KBM-7 (cell line): ENCODE measurements around the gene INO80.
"Not testable (repeated sequence)": the region's sequence is repeated elsewhere in the genome, so short reads cannot be mapped to it uniquely, and the experiment has no call there.

Experiments
- DNase-seq: peaks from one replicate; pipeline ENCODE4 v3.0.0-alpha.2; 2015
- in situ Hi-C: fragments of 300-500 bp; cut with MboI; formaldehyde crosslinking; loops from 2 replicates; pipeline ENCODE4 v1.14.3; 2020; ENCODE audit warnings: low sequenced_read_pairs, low pct_unique_long_range_greater_than_20kb, mixed read lengths

The INO80 gene

GRCh38 chr15:40957041-40957555 is 159.0 kb downstream of the INO80 start:
- in situ Hi-C loops = no loop called here
- no peak for DNase-seq

DNA sequence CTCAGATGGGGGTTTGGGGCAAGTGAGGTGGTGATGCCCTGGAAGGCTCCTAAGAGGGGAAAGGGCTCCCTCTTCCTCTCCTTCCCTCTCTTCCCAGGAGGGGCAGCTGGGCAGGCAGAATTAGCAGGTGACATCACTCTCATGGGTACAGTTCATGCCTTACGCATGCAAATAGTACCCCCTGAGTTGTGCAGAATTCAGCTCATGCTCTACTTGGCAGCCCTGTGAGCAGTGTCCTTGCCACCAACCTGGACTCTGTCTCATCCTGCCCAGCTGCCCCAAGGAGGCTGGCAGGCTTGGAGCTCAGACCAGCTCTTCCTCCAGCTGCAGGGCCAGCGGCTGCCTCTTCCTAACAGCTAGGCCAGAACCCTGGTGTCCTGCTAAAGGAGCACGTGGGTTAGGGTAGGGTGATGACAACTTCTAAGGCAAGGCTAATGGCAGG is 159.5 kb downstream of the INO80 start:
- in situ Hi-C loops = no loop called here
- no peak for DNase-seq

- no peak for DNase-seq
- in situ Hi-C loops = no loop called here
Observed at GRCh38 chr15:40955930-40956540, 160.0 kb downstream of the INO80 start.

- in situ Hi-C loops = no loop called here
- no peak for DNase-seq
Observed at GRCh38 chr15:40955141-40955903, 160.8 kb downstream of the INO80 start.

DNA sequence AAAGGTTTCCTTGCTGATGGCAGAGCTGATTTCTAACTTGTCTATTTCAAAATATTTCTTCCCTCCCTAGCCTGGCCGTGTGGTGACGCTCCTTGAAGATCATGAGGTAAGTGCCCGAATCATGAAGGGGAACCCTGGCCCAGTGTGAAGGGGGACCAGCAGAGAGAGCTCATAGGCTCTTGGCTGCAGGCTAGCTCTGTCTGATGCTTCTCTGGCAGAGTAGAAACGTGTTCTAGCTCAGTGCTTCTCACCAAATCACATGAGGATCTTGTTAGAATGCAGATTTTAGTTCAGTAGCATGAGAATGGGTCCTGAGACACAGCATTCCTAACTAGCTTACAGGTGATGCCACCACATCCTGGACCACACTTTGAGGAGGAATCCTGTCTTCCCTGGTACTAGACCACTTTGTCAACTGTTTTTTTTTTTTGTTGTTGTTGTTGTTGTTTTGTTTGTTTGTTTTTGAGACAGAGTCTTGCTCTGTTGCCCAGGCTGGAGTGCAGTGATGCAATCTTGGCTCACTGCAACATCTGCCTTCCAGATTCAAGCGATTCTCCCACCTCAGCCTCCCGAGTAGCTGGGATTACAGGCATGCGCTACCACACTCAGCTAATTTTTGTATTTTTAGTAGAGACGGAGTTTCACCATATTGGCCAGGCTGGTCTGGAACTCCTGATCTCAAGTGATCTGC is 161.8 kb downstream of the INO80 start:
- DNase-seq, in situ Hi-C loops: not testable (repeated sequence)

DNA sequence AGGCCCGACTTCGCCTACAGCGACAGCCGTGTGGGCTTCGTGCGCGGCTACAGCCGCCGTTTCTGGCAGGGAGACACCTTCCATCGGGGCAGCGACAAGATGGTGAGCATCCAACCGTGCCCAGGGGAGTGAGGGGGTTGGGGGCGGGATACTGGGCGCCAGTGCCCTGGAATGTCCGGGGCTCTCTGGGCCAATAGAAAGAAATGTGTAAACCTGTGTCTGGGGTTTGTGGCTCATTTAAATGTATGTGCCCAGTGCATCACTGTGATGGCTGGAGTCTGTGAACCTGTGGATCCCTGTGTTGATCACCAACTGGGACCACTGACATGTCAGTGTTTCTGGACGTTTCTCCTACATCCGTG is 162.4 kb downstream of the INO80 start:
- in situ Hi-C loops = no loop called here
- no peak for DNase-seq

DNA sequence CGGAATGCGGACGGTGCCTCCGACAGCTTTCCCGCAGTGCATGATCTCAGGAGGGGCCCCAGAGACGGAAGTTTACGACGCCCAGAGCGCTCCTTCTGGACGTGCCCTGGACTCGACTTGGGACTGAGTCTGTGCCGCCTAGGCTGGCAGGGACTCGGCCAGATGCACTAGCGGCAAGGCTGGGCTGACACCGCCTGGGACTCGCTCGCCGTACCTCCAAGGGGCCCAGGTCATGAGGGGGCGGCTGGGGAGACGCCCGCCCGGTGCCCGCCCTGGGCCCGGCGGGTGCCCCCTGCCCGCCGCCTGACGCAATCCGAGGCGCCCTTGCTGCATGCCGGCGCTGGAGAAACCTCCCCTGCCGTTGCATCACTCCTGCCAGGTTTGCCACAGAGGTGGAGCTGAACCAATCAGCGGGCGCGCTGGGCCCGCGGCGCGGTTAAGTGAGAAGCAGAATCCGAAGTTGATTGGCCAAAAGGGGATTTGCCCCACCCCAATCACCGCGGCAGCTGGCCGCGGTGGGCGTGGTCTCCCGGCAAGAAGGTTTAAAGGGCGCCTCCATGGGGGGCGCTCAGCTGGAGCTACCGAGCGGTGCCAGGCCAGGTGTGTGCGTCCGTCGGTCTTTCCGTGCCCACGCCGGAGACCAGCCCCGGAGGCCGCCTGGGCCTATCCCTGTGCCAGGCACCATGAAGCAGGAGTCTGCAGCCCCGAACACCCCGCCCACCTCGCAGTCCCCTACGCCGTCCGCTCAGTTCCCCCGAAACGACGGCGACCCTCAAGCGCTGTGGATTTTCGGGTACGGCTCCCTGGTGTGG is 163.0 kb downstream of the INO80 start, which contains the start of gene CHAC1:
TSS of gene CHAC1 (plus strand) at position 571 of the 812 bp plus-strand sequence. CDS start at position 684, 113 bp downstream.
- in situ Hi-C loops = no loop called here
- peak; percentile 84 for DNase-seq

- DNase-seq = no peak
- in situ Hi-C loops = no loop called here
Observed at GRCh38 chr15:40952301-40952900, 163.7 kb downstream of the INO80 start.

- in situ Hi-C loops = no loop called here
- DNase-seq = no peak
Observed at GRCh38 chr15:40951764-40952163, 164.3 kb downstream of the INO80 start.

GRCh38 chr15:40949756-40950207 is 166.3 kb downstream of the INO80 start:
- DNase-seq = no peak
- in situ Hi-C loops = no loop called here

GRCh38 chr15:40948706-40949473 is 167.2 kb downstream of the INO80 start:
- no peak for DNase-seq
- in situ Hi-C loops = no loop called here

DNA sequence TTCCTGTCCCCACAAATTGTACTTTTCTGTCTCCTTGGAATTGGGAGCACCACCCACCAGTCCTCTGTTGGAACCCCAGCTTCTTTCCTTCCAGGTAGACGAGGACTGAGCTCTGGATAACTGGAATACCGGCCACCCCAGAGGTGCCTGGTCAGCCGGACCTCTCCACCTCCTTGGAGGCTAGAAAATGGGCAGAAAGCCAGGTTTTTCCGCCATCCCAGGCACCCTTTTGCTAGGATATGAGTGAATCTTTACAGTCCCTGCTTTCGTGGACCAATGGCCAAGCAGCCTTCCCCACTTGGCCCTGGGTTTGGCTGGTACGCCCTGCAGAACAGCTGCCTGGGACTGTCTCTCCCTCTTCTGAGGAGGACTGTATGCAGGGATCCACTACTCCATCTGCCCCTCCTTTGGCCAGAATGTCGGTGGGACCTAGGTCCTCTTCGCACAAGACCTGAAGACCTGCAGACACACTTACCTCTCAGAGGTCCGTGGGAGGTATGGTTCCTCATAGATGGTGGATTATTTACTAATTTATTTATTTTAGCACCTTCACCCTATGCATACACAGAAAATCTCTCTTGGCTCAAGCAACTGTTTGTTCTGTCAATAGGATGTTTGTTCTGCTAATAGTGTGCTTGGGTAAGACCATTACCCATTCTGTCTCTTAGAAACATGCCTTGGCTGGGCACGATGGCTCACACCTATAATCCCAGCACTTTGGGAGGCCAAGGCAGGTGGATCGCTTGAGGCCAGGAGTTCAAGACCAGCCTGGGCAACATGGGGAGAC is 171.4 kb downstream of the INO80 start:
- in situ Hi-C loops = no loop called here
- DNase-seq = no peak

GRCh38 chr15:40943764-40944365 is 172.2 kb downstream of the INO80 start:
- DNase-seq = no peak
- in situ Hi-C loops = no loop called here

DNA sequence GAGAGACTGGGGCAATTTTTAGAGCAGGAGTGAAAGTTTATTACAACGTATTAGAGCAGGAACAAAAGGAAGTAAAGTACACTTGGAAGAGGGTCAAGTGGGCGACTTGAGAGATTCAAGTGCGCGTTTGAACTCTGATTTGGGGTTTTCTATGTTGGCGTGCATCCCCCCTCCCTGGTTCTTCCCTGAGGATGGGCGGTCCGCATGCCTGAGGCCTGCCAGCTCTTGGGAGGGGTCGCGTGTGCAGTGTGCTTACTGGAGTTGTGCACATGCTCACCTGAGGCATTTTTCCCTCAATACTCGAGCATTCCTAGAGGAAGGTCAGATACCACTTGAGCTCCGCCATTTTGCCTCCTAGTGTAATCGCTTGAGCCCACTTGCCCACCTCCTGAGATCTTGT is 173.2 kb downstream of the INO80 start:
- in situ Hi-C loops = no loop called here
- no peak for DNase-seq

DNA sequence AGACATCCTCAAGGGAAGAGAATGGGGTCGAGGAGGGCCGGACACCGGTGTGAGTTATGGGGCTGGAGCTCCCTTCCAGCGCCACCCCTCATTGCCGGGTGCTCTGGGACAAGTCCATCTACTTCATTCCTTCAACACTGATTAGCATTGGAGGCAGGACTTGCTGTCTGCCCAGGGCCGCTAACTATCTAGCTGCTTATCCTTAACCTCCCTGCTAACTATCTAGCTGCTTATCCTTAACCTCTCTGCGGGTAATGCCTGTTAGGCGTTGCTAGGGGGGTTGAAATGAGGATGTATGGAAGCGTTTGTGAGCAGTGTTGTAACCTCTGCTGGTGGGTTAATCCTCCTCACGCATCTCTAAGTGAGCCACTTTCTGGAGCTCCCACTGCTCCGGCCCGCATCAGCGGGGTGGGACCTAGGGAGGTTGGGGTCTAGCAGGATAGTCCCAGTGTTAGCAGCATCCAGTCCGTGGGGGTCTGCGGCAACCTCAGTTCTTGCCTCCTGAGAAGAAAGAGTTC is 173.7 kb downstream of the INO80 start:
- DNase-seq = peak; percentile 29
- in situ Hi-C loops = no loop called here

DNA sequence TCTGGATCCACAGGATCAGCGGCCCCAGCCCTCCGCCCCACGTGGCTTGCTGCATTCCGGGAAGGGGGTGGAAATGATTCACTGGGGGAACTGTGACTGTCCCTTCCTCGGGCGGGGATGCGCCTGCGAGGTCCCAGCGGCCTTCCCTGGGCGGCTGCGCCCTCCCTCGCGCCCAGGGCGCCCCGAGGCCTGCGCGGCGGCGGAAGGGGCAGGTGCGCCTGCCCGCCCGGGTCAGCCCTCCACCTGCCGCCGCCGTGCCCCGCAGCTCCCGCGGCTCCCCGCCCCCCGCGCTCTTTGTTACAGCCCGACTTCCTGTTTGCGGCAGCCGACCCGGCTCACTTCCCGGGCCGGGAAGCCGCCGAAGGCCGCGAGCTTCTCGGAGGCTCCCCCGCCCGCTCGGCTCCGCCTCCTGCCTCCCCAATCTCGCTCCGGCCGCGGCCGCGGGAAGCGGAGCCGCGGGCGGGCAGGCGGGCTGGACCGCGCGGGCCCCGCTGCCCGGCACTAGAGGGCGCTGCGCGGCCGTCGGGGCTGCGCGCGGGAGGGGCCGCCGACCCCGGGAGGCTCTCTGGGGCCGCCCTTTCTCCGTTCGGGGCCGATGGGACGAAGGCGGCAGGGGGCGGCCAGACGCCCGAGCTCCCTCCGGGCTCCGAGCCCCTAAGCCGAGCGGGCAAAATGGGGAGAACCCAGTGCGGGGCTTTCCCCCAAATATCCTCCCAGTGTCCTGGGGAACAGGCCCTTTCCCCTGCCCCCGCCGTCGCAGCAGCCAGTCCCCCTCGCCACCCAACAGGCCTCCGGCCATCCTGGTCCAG is 174.3 kb downstream of the INO80 start:
- peak; percentile 83 for DNase-seq
- in situ Hi-C loops = no loop called here
